Kidney epithelial cell (primary cell): Measurements from ENCODE around the gene CSNK1G2. TPM values are rescaled to one million over a fixed set of nuclear protein-coding genes. Genes with fewer than 3 reads are reported as not detected.

Experiments
- DNase-seq: peaks from one replicate; pipeline ENCODE4 v3.0.0-alpha.2; 2010; ENCODE audit warnings: low read depth
- H3K27me3 ChIP-seq: 2 replicates; pipeline ENCODE4 v1.6.0; 2011; ENCODE audit warnings: low read length; ENCODE audit not compliant: control insufficient read depth, insufficient read depth
- H3K36me3 ChIP-seq: 2 replicates; pipeline ENCODE4 v1.5.1; 2011; ENCODE audit warnings: low read length; ENCODE audit not compliant: control insufficient read depth, insufficient read depth
- H3K4me3 ChIP-seq: 2 replicates; pipeline ENCODE4 v1.5.1; 2011; ENCODE audit warnings: low read depth, mild to moderate bottlenecking, control low read depth, low read length
- total RNA-seq: library from RNA; depleted of rRNA; stranded (reverse); fragments of >200 nt; gene quantifications from 2 replicates; pipeline ENCODE4 v1.2.3, GENCODE V29; 2015
- TF ChIP-seq, protein P1 (sequence below): IDR thresholded peaks from 2 replicates; pipeline ENCODE4 v1.5.1; 2011; ENCODE audit warnings: mild to moderate bottlenecking, moderate library complexity, low read length, control low read depth, inconsistent platforms; ENCODE audit not compliant: insufficient read depth, poor library complexity, severe bottlenecking

Gene CSNK1G2
- total RNA-seq, 1 donor from 2014 or later = 105 TPM

DNA sequence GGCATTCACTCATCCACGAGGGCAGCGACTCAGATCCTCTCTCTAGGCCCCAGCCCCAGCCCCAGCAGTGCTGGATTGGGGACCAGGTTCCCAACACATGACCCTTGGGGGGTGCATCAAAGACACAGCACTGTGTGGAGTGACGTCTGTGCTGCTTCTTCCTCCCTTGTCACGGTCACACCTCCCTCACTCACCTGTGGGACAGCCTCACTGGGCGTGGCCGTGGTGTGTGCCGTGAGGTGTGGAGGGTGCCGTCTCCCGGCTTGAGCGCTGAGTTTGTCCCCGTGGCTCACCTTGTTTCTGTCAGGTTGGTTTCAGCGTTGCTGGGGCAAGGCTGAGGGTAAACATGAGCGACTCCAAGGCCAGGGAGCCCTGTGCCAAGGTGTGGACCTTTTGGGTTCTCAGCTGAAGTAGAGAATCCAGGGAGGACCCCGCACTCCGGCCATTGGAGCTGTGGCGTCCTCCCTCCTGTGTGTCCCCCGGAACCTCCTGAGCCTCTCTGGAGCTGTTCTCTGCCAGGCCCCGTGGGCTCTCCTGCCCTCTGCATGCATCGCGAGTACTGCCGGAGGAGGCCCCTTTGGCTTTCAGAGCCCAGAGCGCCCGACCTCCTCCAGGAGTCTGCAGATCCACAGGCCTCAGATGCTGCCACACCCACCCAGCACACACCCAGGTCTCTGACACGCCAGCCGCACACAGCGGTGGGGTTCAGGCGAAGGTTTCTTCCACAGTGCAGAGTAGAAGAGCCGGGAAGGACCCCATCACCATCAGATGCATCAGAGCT, 33.6 kb downstream of the CSNK1G2 start:
- Histone ChIP-seq H3K27me3 (no peaks in the 10 kb centered on the region), H3K36me3 (peaks cover 3% of the 10 kb centered on the region), H3K4me3 (no peak overlapping the region)
- DNase-seq = no peak
- TF ChIP-seq, protein P1, sequence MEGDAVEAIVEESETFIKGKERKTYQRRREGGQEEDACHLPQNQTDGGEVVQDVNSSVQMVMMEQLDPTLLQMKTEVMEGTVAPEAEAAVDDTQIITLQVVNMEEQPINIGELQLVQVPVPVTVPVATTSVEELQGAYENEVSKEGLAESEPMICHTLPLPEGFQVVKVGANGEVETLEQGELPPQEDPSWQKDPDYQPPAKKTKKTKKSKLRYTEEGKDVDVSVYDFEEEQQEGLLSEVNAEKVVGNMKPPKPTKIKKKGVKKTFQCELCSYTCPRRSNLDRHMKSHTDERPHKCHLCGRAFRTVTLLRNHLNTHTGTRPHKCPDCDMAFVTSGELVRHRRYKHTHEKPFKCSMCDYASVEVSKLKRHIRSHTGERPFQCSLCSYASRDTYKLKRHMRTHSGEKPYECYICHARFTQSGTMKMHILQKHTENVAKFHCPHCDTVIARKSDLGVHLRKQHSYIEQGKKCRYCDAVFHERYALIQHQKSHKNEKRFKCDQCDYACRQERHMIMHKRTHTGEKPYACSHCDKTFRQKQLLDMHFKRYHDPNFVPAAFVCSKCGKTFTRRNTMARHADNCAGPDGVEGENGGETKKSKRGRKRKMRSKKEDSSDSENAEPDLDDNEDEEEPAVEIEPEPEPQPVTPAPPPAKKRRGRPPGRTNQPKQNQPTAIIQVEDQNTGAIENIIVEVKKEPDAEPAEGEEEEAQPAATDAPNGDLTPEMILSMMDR = no peak

DNA sequence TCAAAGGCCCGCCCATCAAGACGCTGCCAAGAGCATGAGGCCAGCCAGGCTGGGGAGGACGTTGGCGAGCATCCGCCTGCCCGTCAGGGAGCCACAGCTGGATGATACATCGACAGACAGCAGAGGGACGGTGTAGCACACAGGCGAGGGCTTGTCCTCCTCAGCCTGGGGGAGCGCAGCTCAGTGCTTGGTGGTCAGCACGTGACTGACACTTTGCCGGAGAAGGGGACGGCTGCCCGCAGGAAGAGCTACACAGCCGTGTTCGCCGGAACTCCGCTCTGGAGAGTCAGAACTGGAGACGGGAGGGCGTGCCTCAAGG, 34.1 kb downstream of the CSNK1G2 start:
- Histone ChIP-seq H3K36me3 (peaks cover 4% of the 10 kb centered on the region), H3K4me3 (no peak overlapping the region), H3K27me3 (no peaks in the 10 kb centered on the region)
- TF ChIP-seq, protein P1 = no peak
- DNase-seq = no peak

DNA sequence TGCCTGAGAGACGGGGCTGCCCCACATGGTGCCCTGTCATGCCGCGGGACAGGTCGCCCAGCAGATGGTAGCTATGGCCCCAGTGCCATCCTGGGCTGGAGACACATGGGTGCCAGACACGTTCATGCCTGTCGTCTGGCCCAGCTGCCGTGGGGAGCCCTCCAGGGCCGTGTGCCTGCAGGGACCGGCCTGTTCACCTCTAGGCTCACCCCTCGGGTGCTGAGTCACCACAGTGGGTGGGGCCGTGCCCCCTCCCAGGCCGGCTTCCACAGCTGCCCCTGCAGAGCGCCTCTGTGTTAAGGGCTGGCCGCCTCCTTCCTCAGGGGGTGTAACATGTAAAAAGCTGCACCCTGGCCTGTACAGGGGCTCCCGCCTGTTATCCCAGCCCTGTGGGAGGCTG, 36.1 kb downstream of the CSNK1G2 start:
- DNase-seq = no peak
- no peak overlapping the region for H3K4me3 ChIP-seq
- peaks cover 4% of the 10 kb centered on the region for H3K36me3 ChIP-seq
- TF ChIP-seq, protein P1 = no peak
- no peaks in the 10 kb centered on the region for H3K27me3 ChIP-seq

DNA sequence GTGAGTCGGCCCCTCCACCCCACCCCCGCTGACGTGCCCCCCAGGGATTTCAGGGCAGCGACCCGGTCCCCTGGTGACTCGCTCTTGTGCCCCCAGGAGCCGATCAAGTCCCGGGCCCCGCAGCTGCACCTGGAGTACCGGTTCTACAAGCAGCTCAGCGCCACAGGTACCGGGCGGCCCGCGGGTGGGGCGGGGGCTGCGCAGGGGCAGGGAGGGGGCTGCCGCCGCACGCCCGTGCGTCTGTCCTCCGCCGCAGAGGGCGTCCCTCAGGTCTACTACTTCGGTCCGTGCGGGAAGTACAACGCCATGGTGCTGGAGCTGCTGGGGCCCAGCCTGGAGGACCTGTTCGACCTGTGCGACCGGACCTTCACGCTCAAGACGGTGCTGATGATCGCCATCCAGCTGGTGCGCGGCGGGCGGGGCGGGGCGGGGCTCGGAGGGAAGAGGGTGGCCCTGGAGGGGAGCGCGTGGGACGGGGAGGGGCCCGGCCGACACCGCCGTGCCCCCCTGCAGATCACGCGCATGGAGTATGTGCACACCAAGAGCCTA, 37.4 kb downstream of the CSNK1G2 start:
- no peak for DNase-seq
- H3K27me3 ChIP-seq = no peaks in the 10 kb centered on the region
- no peak overlapping the region for H3K4me3 ChIP-seq
- H3K36me3 ChIP-seq = peaks cover 2% of the 10 kb centered on the region
- TF ChIP-seq, protein P1 = no peak

DNA sequence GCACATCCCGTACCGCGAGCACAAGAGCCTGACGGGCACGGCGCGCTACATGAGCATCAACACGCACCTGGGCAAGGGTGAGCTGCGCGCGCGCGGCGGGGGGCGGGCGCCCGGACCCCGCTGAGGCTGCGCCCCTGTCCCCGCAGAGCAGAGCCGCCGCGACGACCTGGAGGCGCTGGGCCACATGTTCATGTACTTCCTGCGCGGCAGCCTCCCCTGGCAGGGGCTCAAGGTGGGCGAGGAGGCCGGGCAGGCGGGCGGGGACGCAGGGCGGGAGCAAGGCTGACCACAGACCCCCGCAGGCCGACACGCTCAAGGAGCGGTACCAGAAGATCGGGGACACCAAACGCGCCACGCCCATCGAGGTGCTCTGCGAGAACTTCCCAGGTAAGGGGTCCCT, 38.0 kb downstream of the CSNK1G2 start:
- Histone ChIP-seq H3K27me3 (no peaks in the 10 kb centered on the region), H3K4me3 (no peak overlapping the region), H3K36me3 (peaks cover 2% of the 10 kb centered on the region)
- no peak for DNase-seq
- TF ChIP-seq, protein P1 = no peak

DNA sequence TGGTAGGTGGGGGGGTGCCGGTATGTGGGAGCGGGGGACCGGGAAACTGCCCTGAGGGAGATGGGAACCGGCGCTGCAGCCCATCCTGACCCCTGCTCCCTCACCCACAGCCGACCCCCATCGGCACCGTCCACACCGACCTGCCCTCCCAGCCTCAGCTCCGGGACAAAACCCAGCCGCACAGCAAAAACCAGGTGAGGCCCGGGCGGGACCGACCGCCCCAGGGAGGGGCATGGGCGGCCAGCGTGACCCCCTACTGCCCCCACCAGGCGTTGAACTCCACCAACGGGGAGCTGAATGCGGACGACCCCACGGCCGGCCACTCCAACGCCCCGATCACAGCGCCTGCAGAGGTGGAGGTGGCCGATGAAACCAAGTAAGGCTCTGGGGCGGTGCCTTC, 38.7 kb downstream of the CSNK1G2 start:
- H3K36me3 ChIP-seq = peaks cover 2% of the 10 kb centered on the region
- no peak overlapping the region for H3K4me3 ChIP-seq
- DNase-seq = no peak
- TF ChIP-seq, protein P1 = no peak
- H3K27me3 ChIP-seq = no peaks in the 10 kb centered on the region
